H1 (cell line): ENCODE results near the gene PXN.

Experiments used
- CTCF ChIP-seq, 3 experiments: IDR thresholded peaks; 1 replicate in 2 of 3; 2 replicates in 1 of 3; pipeline versions ENCODE4 v1.5.1 to v1.6.1; 2011; ENCODE audit warnings: low read length in 3 of 3, mild to moderate bottlenecking in 3 of 3, inconsistent platforms in 2 of 3, low read depth in 1 of 3, moderate library complexity in 1 of 3; ENCODE audit not compliant: insufficient read depth in 1 of 3; ENCODE audit errors: control extremely low read depth in 1 of 3
- SRF ChIP-seq: IDR thresholded peaks from 2 replicates; pipeline ENCODE4 v1.6.1; 2011; ENCODE audit warnings: mild to moderate bottlenecking, low read depth, low read length, moderate library complexity

- TF ChIP-seq CTCF (IDR thresholded peaks at IDR 0.05; ENCODE audit: control extremely low read depth in 1 of 3, insufficient read depth in 1 of 3, low read depth in 1 of 3, low read length in 3 of 3), result no peak
- no peak for TF ChIP-seq SRF
Observed at GRCh38 chr12:120220838-120221575, 44.5 kb downstream of the PXN start.
